Measurements from ENCODE around the gene MXD3.
A peak's percentile ranks its signal among the peaks of the same experiment; 100 is the strongest.
"Not testable (repeated sequence)": the region's sequence is repeated elsewhere in the genome, so short reads cannot be mapped to it uniquely, and the experiment has no call there.

Gene MXD3

DNA sequence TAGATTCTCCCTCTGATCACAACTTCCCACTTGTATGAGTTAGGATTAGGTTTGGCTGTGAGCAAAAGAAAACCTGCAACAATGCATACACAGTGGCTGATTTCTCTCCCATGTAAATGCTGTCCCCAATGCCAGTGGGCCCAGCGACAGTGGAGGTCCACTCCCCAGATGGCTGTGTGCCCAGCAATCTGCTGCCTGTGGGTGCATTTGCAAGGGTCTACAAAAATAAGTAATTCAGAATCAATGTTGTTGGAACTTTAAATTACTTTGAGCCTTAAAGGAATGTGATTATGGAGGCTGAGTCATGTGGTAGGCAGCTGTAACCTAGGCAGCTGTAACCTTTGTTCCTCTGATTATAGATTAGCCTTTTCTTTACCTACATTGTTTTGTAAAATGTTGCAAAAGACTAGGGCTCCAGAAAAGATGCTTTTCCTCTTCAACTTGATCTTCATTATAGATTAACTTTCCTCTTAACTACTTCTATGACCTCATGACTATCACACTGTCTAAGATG, 14.2 kb upstream of the MXD3 start:
- no peak for DNase-seq (ENCODE audit: low read depth in 4 of 4, low spot score in 1 of 4)

GRCh38 chr5:177320879-177321278, 9.2 kb upstream of the MXD3 start:
- no peak for DNase-seq (ENCODE audit: low read depth in 4 of 4, low spot score in 1 of 4)

DNA sequence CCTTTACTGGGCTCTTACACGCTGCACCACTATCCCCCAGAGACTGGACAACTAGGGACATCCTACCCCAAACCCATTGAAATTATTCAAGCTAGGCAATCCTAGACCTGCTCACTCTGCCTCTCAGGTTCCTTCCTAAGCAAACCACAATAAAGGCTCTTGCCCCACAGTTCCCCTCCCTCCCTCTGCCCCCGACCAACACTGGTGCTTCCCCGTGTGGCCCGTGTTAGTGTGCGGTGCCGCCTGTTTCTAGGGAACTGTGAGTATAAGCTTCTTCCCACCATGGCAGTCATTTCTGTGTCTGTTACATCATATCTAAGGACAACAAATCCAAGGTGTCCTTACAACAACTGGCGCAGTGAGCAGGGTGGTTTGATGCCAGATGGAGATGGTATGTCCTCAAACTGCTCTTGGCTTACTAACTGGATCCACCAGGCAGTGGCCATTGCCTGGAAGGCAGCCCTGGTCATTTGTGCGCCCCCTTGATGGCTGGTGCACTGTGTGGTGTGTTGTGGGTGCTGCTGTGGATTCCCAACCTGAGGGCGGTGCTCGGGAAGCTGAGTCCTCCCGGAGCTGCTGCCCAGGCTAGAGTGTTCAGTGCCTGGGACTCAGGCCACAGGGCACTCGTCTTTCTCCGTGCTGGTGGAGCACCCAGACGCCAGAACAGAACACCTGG, 8.4 kb upstream of the MXD3 start:
- DNase-seq (ENCODE audit: low read depth in 4 of 4, low spot score in 1 of 4) = no peak

- peak in 3 of 4 experiments; percentile 44 to 58 (median 55) for DNase-seq (ENCODE audit: low read depth in 4 of 4, low spot score in 1 of 4)
Measured at GRCh38 chr5:177317959-177318377, 6.3 kb upstream of the MXD3 start.

DNA sequence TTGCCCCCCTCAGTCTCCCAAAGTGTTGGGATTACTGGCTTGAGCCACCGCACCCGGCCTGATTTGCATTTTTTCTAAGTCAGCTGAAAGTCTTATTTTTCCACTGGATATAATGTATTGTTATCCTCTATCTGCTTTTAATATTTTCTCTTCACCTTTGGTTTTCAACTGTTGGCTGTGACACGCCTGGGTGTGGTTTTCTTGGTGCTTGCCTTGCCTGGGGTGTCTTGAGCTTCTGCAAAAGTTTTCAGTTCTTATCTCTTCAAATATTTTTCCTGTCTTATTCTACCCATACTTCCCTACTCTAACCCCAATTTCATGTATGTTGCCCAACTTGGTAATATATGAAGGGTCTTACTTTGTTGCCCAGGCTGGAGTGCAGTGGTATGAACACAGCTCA, 4.3 kb upstream of the MXD3 start:
- no peak for DNase-seq (ENCODE audit: low read depth in 4 of 4, low spot score in 1 of 4)

DNA sequence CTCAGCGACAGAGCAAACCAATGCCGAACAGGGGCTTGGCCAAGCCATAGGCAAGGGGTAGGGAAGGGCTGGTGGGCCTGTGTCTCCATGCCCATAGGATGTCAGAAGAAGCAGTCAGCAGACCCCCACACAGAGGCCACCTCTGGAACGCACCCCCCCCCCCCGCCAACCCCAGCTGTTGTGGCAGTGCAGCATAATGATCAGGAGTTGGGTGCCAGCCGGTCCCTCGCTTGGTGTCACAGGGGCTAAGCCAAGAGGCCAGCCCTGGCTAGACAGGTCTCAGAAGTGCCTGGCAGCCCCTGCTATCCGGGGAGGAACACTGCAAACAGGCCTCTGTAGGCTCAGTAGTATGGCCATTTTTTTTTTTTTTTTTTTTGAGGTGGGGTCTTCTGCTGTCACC, 3.7 kb upstream of the MXD3 start:
- no peak for DNase-seq (ENCODE audit: low read depth in 4 of 4, low spot score in 1 of 4)

GRCh38 chr5:177314376-177315342, 3.0 kb upstream of the MXD3 start:
- no peak for DNase-seq (ENCODE audit: low read depth in 4 of 4, low spot score in 1 of 4)

DNA sequence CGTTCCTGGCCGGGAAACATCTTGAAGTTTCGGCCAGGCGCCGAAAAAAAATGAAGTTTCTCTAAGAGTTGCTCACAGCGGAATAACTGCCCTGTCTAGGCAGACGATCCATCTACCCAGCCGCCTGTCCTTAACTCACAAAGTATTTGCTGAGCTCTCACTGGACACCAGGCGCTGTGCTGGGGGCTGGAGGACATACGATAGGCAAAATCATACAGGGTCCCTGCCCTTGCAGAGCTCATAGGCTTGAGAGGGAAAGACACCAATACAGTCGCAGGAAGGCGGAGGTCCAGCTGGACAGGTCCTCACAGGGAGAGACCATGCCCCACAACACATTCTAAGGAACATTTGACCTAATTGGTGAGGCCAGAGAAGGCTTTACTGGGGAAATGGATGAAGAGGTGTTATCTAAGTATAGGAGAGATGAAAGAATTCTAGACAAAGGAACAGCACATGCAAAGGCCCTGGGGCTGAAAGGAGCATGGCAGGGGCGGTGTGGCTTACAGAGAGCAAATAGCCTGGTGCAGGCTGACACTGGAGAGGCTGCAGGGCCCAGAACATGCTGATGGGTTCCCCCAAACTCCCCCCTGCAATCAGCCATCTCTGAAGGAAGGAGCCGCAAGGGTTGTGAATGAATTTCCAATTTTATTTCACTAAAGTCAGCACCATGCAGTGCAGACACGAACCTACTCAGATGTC, 2.0 kb upstream of the MXD3 start:
- no peak for DNase-seq (ENCODE audit: low read depth in 4 of 4, low spot score in 1 of 4)

- DNase-seq (ENCODE audit: low read depth in 4 of 4, low spot score in 1 of 4) = peak in 1 of 4 experiments; percentile 45
Measured at GRCh38 chr5:177312649-177313181, 1.0 kb upstream of the MXD3 start.

GRCh38 chr5:177311392-177311722, 341 bp downstream of the MXD3 start:
- no peak for DNase-seq (ENCODE audit: low read depth in 4 of 4, low spot score in 1 of 4)

- no peak for DNase-seq (ENCODE audit: low read depth in 4 of 4, low spot score in 1 of 4)
Measured at GRCh38 chr5:177310757-177311391, 824 bp downstream of the MXD3 start.

DNA sequence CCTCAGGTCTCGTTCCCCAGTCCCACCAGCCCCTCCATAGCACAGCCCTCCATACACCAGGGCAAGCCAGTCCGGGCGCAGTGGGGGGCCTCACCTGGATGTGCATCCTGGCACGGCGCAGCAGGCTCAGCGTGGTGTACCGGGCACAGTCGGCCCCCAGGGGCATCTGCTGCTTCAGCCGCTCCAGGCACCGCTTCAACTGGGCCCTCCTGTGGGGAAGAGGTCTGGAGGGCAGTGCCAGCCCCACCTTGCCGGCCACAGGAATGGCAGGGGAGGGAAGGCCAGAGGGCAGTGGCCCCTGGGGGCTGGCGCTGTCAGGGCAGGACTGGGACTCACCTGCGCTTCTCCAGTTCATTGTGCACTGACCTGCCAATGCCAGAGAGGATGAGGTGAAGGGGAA, 1.4 kb downstream of the MXD3 start:
- DNase-seq (ENCODE audit: low read depth in 4 of 4, low spot score in 1 of 4) = no peak

GRCh38 chr5:177309351-177310191, 2.1 kb downstream of the MXD3 start:
- DNase-seq (ENCODE audit: low read depth in 4 of 4, low spot score in 1 of 4) = peak; percentile 47 to 66 (median 54)

DNA sequence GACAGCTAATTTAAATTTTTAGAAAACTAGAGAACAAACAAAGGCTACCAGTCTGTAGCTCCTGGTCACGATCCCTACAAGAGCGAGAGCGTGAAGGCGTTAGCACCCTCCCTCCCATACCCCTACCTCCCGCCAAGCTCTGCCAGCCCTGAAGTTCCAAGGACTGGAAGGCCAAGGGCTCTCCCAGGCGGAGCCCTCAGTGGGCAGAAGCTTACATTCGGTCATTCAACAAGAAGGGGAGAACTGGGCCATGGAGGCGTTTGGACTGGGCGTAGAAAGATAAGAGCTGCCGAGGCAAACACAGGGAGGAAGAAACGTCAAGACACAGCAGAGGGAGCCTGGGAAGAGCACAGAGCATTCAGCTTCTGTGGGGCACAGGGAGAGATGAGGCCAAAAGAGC, 3.0 kb downstream of the MXD3 start:
- DNase-seq (ENCODE audit: low read depth in 4 of 4, low spot score in 1 of 4) = no peak

DNA sequence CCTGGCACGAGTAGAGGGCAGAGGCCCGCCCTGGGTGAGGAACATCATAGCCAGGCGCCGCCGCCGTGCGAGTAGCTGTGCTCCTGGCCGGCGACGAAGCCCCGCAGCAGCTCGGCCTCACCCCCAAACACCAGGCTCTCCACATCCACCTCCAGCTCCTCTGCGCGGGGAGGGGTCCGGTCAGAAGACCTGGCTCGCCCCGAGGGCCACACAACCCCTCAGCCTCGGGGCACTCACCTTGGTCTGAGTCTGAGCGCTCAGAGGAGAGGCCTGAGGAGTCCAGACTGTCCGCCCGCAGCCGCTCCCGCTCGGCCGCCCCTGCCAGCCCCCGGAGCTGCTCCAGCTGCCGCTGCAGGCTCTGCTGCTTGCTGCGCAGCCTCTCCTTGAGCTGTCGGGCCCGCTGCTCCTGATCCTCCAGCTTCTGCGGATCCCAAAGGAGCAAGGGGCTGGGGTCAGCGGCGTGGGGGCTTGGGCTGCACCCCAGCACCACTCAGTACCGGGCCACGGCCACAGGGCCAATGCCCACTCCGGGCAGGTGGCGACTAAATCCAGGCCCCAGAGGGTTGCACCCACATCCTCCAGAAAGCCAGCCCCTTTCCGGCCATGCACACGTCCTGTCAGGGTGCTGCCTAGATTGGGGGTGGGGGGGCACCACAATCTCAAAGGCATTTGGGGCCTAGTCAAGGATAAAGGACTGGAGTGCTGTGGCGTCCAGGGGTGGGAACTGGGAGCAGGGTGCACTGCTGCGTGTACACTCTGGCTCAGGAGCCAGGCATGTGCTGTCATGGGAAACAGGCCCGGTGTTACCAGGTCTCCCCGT, 3.9 kb downstream of the MXD3 start:
- DNase-seq (ENCODE audit: low read depth in 4 of 4, low spot score in 1 of 4) = no peak

DNA sequence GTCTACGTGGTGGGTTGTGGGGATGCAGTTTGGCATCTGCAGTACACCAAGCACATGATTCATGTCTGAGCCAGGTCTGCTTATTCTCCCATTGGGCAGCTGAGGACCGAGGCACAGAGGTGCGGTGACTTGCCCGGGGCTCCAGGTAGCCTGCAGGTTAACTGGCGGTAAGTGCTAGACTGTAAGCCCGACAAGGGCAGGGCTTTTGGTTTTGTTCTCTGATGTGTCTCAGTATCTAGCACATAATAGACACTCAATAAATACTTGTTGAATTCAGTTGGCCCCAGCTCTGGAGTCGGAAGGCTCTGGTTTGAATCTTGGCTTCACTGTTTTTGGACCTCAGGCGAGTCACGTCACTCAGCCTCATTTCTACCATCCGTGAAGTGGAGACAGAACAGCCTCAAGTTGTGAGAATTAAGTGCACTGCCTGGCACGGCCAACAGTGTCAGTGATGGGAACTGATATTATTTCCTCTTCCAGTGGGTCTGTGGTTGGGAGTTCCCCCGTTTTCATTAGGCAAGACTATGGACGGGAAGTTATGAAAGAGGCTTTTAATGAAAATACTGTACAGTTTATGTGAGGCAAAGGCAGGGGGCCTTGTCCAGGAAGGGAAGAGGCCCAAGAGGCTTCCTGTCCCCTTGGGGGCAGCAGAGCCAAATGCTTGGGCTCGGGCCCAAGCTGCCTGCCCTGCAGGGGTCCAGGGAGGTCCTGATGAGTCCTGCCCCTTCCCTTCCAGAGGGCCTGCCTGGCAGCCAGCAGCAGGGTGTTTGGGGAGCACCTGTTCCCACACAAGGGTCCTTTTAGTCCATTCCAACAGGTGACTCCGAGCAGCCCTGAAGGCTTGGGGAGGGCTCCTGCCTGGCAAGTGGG, 4.8 kb downstream of the MXD3 start:
- DNase-seq (ENCODE audit: low read depth in 4 of 4, low spot score in 1 of 4) = no peak

- not testable (repeated sequence) for DNase-seq (ENCODE audit: low read depth in 4 of 4, low spot score in 1 of 4)
Measured at GRCh38 chr5:177306103-177306640, 5.5 kb downstream of the MXD3 start.
